Measurements from ENCODE around the gene WWOX. TPM values are rescaled to one million over a fixed set of nuclear protein-coding genes. Genes with fewer than 3 reads are reported as not detected.

WWOX gene
- total RNA-seq, 6 experiments from 2014 or later: 0.46 to 3.4 (median 1.3) TPM

DNA sequence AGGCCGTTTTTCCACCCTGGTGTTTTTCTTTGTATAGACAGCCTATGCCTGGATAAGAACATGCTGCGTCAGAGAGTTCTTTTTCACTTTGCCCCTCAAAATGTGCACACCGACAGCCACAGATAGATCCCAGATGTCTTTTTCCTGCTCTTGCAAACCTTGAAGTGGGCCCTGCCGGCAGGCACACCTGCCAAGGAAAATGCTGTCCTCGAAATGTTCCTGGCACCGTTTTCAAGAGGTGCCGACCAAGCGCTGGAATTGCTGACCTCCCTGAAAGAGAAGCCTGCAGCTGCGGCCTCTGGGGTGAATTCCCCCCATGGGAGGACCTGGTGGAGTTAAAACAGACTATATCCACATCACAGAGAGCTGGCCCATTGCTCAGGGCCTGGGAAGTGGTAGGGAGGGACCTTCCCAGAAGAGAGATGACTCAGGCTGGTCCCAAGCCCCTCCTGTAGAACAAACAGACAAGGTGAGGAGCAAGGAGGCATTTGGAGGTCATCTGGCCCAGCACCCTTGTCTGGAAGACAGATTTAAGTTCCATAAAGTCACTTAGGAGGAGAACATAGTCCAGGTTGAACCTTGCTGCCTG is 833.0 kb downstream of the WWOX start:
- TF ChIP-seq, protein P1, sequence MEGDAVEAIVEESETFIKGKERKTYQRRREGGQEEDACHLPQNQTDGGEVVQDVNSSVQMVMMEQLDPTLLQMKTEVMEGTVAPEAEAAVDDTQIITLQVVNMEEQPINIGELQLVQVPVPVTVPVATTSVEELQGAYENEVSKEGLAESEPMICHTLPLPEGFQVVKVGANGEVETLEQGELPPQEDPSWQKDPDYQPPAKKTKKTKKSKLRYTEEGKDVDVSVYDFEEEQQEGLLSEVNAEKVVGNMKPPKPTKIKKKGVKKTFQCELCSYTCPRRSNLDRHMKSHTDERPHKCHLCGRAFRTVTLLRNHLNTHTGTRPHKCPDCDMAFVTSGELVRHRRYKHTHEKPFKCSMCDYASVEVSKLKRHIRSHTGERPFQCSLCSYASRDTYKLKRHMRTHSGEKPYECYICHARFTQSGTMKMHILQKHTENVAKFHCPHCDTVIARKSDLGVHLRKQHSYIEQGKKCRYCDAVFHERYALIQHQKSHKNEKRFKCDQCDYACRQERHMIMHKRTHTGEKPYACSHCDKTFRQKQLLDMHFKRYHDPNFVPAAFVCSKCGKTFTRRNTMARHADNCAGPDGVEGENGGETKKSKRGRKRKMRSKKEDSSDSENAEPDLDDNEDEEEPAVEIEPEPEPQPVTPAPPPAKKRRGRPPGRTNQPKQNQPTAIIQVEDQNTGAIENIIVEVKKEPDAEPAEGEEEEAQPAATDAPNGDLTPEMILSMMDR (IDR thresholded peaks at IDR 0.05): no peak
- Mint-ChIP-seq H3K9me3 (peaks cover 41% of the 10 kb centered on the region), H3K36me3 (ENCODE audit: low read depth) (no peaks in the 10 kb centered on the region), H3K4me3 (no peak overlapping the region), H3K27ac (no peak overlapping the region), H3K4me1 (ENCODE audit: low read depth) (no peaks in the 10 kb centered on the region), H3K27me3 (ENCODE audit: insufficient read depth) (no peaks in the 10 kb centered on the region; the same call in 1 of the 2 replicates)
- no peak for DNase-seq

GRCh38 chr16:78936060-78936459 is 836.6 kb downstream of the WWOX start:
- no peak overlapping the region for H3K4me3 Mint-ChIP-seq
- no peak for DNase-seq
- H3K36me3 Mint-ChIP-seq (ENCODE audit: low read depth): no peaks in the 10 kb centered on the region
- H3K27ac Mint-ChIP-seq: no peak overlapping the region
- no peaks in the 10 kb centered on the region; the same call in 1 of the 2 replicates for H3K27me3 Mint-ChIP-seq (ENCODE audit: insufficient read depth)
- TF ChIP-seq, protein P1 (IDR thresholded peaks at IDR 0.05): no peak
- peaks cover 48% of the 10 kb centered on the region for H3K9me3 Mint-ChIP-seq
- no peaks in the 10 kb centered on the region for H3K4me1 Mint-ChIP-seq (ENCODE audit: low read depth)

DNA sequence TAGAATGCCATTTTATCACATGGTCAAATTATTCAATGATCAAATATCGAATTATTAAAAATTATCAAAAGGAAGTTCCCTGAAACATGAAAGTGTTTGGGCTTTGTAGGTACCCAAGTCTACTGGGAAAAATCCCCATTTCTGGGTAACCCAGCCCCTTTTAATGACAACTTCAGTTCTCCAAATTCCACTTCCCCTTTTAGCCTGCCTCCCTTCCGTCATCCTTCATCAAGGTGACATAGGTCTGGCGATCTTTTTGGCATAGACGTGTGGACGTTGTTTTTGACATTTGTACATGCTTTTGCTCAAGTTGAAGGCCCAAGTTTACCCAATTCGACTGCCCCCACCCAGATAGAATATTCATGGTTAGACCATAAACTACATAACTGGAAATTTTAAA is 840.1 kb downstream of the WWOX start:
- DNase-seq: no peak
- no peaks in the 10 kb centered on the region for H3K4me1 Mint-ChIP-seq (ENCODE audit: low read depth)
- no peaks in the 10 kb centered on the region; the same call in 1 of the 2 replicates for H3K27me3 Mint-ChIP-seq (ENCODE audit: insufficient read depth)
- H3K27ac Mint-ChIP-seq: no peak overlapping the region
- no peak overlapping the region for H3K4me3 Mint-ChIP-seq
- peaks cover 49% of the 10 kb centered on the region for H3K9me3 Mint-ChIP-seq
- H3K36me3 Mint-ChIP-seq (ENCODE audit: low read depth): peaks cover 5% of the 10 kb centered on the region
- TF ChIP-seq, protein P1 (IDR thresholded peaks at IDR 0.05): no peak

- H3K4me3 Mint-ChIP-seq: no peak overlapping the region
Measured at GRCh38 chr16:78942625-78943245, 843.3 kb downstream of the WWOX start.

DNA sequence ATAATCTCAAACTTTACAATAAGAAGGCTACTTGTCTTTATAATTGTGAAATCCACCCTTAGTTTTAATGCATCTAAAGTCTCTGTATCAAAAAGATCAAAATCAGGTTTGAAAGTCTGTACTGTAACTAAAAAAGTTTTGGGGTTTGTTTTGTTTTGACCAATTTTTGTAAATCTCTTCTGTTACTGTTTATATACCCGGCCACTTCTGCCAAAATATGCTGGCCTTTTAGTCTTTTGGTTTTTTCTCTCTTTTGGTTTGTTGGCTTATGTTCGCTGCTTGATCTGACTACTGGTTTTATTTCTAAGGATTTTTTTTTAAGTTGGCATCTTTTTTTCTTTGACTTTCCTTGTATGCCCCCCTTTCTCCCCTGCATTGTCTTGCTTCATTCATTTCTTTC is 845.9 kb downstream of the WWOX start:
- Mint-ChIP-seq H3K4me1 (ENCODE audit: low read depth) (no peaks in the 10 kb centered on the region), H3K36me3 (ENCODE audit: low read depth) (peaks cover 5% of the 10 kb centered on the region), H3K9me3 (peaks cover 70% of the 10 kb centered on the region), H3K27me3 (ENCODE audit: insufficient read depth) (peaks cover 1% of the 10 kb centered on the region), H3K27ac (no peak overlapping the region), H3K4me3 (no peak overlapping the region)
- no peak for DNase-seq
- TF ChIP-seq, protein P1 (IDR thresholded peaks at IDR 0.05): no peak

More at GRCh38 chr16:78942625-78943245, 843.3 kb downstream of the WWOX start:
- no peaks in the 10 kb centered on the region for H3K4me1 Mint-ChIP-seq (ENCODE audit: low read depth)
- no peaks in the 10 kb centered on the region; the same call in 1 of the 2 replicates for H3K27me3 Mint-ChIP-seq (ENCODE audit: insufficient read depth)
- H3K27ac Mint-ChIP-seq: no peak overlapping the region
- DNase-seq: no peak
- H3K36me3 Mint-ChIP-seq (ENCODE audit: low read depth): peaks cover 5% of the 10 kb centered on the region
- TF ChIP-seq, protein P1 (IDR thresholded peaks at IDR 0.05): no peak
- H3K9me3 Mint-ChIP-seq: peaks cover 63% of the 10 kb centered on the region
